DMS114 treated with DMSO at 0.1 percent for 48 hours (cell line): ENCODE results near the gene S100A6.
A peak's percentile ranks its signal among the peaks of the same experiment; 100 is the strongest.
"Not testable (repeated sequence)": the region's sequence is repeated elsewhere in the genome, so short reads cannot be mapped to it uniquely, and the experiment has no call there.

Source experiments
- DNase-seq: peaks from one replicate; lab custom pipeline; 2025; ENCODE audit not compliant: unreplicated experiment; lab: John Stamatoyannopoulos, UW

The S100A6 gene

DNA sequence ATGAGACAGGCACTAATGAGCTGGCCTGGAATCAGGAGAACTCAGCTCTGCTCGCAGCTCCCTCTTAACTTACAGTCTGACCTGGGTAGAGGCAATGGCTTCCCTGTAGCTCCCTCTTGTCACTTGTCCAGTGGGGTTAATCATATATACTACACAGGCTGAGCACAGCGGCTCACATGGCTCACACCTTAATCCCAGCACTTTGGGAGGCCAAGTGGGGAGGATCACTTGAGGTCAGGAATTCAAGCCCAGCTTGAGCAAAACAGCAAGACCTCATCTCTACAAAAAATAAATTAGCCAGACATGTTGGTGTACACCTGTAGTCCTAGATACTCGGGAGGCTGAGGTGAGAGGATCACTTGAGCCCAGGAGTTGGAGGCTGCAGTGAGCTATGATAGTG is 4.2 kb downstream of the S100A6 start:
- DNase-seq: no peak

DNA sequence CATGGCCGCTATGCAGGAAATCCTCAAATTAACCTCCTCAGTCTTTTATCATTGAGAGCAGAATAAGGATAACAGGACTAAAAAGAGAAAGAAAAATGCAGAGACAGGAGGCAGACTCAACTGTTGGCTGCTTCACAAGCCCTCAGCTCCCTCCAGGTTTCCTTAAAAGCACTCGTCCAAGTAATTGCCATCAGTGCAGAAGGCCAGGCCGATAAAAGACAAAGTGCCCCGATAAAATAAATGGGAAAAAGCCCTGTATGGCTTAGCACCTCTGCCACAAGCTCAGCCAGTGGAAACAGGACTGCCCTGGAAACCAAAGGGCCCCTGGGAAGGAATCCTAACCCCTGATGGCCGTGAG is 8.1 kb downstream of the S100A6 start:
- no peak for DNase-seq

DNA sequence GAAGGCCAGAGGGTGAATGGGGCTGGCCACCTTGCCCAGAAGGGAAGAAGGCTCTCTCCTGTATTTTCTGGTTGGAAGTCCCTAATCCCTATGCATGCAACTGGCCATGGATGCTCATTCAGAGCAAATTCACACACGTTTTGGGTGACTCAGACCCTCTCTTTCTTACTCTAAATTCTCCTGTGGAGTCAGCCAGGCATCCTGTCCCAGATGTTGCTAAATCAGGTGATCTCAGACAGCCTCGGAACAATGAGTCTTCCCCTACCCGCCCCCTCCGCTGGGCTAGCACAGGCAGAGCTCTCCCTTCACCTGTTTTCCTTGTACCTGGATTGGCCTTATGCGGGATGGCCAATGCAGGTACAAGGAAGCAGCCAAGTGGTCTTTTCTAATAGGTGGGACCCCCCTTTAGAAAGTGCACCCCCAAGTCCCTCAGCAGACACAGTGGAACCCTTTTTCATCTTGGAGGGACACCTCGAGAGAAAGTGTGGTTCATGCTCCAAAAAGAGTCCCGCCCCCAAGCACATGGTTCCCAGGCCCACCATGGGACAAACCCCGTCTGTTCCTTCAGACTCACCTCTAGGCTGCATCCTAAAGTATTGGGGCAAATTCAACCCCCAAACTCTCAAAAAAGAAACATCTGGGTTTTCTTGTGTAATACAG is 8.6 kb downstream of the S100A6 start:
- no peak for DNase-seq

DNA sequence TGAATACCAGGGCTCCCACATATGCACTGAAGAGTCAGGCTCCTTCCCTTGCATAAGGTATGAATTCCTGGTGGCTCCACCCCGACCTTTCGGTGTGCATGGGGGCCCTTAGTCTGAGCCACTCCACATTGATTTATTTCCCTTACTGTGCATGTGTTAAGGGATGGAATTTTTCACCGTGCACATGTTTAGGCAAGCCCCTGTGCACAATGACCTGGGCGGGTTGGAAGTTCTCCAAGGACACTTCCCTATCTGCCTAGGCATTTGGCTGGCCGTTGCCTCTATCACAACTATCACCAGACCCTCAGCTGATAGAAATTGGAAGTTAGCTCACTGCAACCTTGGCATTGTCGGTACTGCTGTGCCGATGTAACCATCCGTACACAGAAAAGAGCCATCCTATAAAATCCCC is 9.7 kb downstream of the S100A6 start:
- no peak for DNase-seq

DNA sequence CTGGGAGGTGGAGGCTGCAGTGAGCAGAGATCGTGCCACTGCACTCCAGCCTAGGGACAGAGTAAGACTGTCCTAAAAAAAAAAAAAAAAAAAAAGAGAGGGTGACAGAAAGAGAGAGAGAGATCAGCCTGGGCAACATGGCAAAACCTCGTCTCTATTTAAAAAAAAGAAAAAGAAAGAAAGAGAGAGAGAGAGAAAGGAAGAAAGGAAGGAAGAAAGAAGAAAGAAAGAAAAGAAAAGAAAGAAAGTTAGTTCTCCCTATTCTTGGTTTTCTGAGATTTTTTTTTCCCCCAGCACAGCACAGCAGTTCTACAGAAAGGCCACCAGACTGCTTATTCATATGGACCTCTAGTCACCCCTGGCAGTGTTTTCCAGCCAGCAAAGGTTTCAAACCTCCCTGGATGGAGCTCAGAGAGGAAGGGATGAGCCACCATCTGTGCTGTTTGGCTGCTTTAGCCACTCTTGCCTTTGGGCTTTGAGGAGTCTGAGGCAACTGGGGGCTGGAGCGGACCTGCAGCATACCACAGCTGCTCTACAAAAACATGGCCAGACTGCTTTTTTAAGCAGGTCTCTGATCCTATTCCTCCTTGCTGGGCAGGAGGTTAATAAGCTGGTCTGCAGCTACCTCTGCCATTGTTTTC is 10.6 kb downstream of the S100A6 start:
- DNase-seq: no peak

DNA sequence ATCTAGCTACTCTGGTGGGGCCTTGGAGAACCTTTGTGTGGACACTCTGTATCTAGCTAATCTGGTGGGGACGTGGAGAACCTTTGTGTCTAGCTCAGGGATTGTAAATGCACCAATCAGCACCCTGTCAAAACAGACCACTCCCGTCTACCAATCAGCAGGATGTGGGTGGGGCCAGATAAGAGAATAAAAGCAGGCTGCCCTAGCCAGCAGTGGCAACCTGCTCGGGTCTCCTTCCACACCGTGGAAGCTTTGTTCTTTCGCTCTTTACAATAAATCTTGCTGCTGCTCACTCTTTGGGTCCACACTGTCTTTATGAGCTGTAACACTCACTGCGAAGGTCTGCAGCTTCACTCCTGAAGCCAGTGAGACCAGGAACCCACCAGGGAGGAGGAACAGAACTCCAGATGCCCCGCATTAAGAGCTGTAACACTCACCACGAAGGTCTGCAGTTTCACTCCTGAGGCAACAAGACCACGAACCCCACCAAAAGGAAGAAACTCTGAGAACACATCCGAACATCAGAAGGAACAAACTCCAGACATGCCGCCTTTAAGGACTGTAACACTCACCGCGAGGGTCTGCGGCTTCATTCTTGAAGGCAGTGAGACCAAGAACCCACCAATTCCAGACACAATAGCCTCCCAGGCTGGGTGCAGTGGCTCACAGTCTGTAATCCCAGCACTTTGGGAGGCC is 13.3 kb downstream of the S100A6 start:
- not testable (repeated sequence) for DNase-seq

DNA sequence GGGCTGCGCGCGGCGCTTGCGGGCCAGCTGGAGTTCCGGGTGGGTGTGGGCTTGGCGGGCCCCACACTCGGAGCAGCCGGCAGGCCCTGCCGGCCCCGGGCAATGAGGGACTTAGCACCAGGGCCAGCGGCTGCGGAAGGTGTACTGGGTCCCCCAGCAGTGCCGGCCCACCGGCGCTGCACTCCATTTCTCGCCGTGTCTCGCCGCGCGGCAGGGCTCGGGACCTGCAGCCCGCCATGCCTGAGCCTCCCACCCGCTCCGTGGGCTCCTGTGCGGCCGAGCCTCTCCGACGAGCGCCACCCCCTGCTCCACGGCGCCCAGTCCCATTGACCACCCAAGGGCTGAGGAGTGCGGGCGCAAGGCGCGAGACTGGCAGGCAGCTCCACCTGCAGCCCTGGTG is 14.0 kb downstream of the S100A6 start:
- not testable (repeated sequence) for DNase-seq

DNA sequence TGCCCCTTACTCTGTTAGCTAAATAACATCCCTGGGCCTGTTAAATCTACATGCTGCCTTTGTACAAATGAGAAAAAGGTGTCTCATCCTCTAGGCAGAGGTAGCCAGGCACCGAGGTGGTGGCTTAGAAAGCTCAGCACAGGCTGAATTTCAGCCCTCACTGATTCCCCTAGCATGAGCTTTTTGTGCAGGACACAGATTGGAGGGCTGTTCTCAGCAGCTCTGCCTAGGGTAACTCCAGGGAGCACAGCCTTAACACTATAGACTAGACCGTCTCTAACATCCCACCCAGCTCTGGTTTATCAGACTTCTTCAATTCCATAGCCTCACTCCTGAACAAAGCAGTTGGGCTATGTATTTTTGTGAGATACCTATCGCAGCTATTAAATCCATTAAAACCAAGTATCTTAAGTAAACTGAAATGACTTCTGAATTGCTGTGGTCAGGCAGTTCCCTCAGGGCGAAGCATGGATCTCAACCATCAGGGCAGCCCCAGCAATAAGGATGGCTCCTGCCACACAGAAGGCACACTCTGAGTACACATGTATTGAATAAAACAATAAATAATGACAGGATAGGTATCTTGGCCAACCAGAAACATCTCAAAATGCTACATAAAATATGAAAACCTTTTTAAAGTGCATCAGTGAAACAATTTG is 14.8 kb downstream of the S100A6 start:
- DNase-seq: no peak

DNA sequence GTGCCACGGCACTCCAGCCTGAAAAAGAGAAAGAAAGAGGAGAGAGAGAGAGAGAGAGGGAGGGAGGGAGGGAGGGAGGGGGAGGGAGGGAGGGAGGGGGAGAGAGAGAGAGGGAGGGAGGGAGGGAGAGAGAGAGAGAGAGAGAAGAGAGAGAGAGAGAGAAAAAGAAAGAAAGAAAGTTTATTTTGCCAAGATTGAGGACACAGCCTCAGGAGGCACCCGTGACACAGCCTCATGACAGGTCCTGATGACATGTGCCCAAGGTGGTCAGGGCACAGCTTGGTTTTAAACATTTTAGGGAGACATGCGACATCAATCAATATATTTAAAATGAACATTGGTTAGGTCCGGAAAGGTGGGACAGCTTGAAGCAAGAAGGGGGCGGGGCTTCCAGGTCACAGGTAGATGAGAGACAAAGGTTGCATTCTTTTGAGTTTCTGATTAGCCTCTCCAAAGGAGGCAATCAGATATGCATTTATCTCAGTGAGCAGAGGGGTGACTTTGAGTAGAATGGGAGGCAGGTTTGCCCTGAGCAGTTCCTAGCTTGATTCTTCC is 15.6 kb downstream of the S100A6 start:
- not testable (repeated sequence) for DNase-seq

DNA sequence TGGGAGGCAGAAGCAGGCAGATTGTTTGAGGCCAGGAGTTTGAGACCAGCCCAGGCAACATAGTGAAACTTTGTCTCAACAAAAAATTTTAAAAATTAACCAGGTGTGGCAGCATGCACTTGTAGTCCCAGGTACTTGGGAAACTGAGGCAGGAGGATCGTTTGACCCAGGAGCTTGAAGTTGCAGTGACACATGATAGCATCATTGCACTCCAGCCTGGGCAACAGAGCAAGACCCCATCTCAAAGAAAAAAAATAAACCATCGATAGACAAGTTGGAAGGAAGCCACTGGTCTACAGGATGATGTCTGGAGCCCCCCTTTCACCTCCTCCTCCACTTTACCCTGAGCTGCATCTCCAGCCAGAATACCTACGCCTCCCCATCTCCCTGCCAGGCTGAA is 16.5 kb downstream of the S100A6 start:
- DNase-seq: no peak

DNA sequence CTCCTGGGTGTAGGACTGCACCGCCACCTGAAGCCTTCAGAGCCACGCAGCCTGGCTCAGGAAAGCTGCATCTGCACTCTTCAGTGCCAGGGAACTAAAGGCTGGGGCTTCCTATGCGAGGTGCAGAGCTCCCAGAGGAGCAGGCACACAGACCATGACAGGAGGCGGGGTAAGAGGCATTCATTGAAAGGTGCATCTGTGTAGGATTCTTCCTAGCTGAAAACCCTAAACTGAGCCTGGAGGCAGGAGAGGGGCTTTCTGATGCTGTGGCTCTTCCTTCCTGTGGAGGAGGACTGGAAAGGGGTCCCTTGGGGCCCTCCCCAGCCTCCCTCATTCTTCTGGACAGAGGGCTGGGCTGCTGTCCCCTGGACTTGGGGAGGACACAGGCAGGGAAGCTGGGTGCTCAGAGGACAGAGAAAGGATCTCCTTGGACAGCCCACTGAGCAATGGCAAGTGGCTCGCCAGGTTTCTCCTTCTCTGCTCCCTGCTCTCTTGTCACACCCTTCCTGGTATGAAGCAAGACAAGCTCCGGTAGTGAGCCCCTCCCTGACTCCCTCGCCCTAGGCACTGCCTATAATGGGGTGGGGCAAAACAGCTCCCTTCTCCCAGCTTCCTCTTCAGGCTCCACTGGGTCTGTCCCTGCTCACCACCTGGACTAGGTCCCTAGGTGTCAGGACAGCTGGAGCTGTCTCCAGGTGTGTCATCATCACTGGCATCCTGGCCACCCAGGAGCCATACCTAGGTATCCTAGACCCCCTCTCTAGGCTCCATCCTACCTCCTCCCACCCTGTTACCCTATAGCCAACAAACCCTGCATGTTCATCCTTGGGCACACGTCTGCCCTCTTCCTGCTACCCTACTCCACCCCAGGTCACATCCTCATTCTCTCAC is 20.0 kb downstream of the S100A6 start:
- DNase-seq: no peak

DNA sequence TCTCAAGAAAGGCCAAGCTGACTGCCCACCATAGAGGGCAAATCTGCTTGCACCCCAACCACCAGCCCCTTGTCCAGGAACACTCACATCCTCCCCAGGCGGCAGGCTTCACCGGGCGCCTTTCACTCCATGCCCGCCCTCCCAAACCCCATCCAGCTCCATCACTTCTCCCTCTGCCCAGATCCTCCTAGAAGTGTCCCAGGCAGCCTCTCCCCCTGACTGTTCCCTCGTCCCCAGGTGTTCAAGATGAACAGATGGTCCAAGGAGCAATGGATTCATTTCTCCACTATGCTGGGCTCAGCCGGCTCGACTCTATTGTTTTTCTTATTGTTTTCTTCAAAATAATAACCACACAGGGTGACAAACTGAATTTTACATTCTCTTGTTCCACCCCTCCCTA is 22.1 kb downstream of the S100A6 start:
- DNase-seq: no peak

DNA sequence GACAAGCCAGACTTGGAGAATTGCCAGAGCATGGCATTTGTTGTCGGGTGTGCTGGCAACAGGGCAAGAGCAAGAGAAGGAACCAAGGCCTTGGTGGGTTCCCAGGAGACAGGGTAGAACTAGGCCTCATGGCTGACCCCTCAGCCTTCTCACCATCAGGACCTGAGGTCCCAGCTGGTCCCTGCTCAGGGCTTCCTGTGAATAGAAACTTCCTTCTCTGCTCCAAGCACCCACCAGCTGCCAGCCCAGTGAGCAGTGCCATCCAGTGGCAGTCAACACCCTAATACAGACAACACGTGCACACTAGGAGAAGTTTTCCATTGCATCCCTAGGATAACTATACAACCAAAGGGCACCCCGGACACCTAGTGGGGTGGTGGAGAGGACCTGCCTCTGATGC is 22.8 kb downstream of the S100A6 start:
- DNase-seq: no peak

DNA sequence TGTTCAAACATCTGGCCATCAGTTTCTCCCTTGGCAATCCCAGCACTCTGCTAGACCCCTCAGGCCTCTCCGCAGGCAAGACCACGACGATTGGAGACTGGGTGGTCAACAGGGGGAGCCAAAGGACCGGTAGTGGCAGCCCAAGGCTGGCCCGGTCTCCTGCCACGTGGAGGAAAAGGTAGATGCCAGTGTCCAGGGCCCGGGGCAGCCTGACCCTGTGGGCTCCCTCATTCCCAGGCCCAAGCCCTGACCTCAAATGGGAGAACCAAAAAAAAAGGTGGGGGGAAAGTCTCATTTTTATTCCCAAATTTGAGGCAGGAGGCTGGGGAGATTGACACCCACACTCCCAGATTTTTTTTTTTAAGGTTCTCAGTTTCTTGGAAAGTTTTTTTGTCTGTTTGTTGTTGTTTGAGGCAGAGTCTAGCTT is 24.8 kb downstream of the S100A6 start:
- DNase-seq: peak; percentile 87

DNA sequence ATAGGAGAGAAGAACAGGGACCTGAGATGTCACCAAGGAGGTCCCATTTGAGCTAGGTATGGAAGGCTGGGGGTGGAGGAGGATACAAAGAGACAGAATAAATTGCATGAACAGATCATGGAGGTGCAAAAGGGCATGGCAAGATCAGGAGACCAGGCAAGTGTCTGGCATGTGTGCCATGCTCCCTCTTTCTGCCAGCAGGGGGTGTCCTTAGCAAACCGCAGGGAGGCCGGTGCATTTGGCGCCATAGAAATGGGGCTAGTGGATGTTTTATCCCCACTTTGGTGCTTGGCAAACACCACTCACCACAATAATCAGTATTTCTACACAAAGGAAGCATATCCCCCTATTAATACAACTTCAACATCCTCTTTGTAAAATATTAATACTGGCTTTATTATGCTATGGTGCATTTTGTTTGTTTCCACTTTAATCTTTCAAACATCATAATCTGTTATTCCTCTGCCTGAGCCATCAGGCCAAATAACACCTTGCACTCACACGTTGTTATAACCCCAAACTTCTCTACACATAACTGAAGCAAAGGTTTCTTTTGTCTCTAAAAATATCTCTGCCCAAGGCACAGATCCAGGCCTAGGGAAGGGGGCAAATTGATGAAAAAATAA is 25.9 kb downstream of the S100A6 start:
- DNase-seq: peak; percentile 34

DNA sequence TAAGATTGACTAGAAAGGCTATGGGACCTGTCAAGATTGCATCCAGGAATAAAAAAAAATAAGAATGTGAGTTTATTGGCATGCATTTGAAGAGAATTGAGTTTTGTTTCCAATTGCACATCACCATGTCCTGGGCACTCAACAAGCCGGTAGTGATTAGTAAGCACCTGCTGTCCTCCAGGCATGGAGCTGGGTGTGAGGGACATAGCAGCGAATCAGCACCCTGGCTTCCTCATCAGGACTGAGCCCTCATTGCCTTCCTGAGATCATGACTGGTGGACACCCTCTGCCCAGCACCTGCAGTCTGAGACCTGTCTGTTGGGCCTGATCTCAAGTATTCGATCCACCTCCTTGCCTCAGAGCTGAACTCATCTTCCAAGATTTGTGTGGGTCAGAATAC is 26.8 kb downstream of the S100A6 start:
- DNase-seq: no peak

DNA sequence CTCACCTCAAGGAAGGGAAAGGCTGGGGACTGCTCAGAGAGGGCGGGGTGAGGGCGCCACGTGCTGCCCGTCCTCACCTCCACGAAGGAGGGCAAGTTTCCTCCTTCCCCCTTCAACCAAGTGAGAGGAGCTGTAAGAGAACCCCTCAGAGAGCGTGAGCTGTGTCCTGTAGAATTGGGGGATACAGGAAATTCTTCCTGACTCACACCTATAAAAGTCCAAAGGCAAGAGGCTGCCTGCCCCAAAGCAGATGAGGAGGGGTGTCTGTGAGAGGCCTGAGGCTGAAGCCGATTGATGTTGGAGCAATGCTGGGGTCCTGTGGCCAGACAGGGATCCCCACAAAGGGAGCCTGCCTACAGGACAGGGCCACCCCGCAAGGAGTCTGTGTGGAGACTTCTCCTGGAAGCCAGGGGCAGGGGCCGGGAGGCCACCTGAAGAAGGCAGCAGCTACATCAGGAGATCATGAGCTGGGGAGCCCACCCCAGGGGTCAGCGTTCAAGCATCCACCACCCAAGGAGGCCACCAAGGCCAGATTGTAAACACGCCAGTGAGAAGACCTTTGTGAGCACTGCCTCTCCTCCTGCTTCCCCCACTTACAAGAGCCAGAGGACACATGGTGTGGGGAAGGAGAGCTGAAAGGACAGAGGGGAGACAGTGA is 27.7 kb downstream of the S100A6 start:
- DNase-seq: no peak

DNA sequence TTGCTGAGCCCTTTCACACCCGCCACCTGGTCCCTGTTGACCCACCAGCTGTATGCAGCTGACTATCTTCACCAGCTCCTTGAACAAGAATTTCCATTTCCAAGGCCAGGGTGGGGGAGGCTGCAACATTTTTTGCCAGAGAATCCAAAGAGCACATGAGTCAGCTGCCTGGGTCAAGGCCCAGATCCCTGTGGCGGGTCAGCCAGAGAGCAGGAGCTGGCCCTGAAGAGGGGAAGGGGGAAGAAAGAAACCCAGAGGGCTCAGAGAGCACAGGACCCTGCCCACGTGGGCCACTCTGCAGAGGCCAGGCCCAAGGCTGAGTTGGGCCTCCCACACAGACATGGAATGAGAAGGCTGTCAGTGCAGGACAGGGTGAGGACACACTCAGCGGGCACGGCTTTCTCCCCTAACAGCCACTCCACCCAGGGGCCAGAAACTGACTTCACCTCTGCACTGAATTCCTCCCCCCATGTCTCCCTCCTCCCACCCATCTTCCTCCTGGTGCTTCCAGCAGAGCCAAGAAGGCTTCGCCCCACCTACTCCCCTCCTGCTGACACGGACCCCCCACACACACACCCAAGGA is 28.9 kb downstream of the S100A6 start:
- no peak for DNase-seq

DNA sequence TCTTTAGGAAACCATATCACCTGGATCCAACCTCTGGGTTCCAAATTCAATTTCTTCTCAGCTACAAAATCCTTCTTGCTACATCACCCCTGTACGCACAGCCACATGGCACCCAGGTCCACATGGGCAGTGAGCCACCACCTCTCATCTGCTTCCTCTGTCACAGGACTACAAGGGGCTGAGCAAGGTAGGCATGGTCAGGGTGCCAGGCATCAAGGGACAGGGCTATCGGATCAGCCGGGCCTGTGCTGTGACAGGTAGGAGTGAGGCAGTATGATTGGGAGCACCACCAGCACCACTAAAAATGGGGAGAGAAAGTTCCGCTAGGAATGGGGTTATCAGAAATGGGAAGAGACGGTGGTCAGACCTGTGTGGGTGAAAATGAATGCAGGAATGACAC is 29.4 kb downstream of the S100A6 start:
- no peak for DNase-seq
